HCT116 (cell line): ENCODE measurements around the gene ATP1A4. TPM values are rescaled to one million over a fixed set of nuclear protein-coding genes. Genes with fewer than 3 reads are reported as not detected.

ENCODE experiments used
- ATAC-seq: fragments of 200-7000 bp; cut with Tn5 transposase; 2 replicates; pipeline ENCODE4 v1.9.1; 2020; ENCODE audit warnings: mild to moderate bottlenecking, moderate library complexity
- BruUV-seq: library from RNA; stranded (reverse); fragments of 400-500 nt; replicated peaks from 2 replicates; lab custom pipeline; 2021; lab: Mats Ljungman, UMichigan
- CTCF ChIA-PET: fragments of 300-600 bp; sonication (Branson Sonifier 250); formaldehyde crosslinking; loops from one replicate; lab custom pipeline; 2021; ENCODE audit warnings: antibody characterized with exemption; lab: Charles Lee
- POLR2A ChIA-PET: fragments of 300-600, 350-600 bp; sonication (Branson Sonifier 250); formaldehyde crosslinking; loops from one replicate; lab custom pipeline; 2021; ENCODE audit warnings: antibody characterized with exemption; lab: Charles Lee
- RAD21 ChIA-PET, 2 experiments: fragments of 300-600 bp; sonication (Branson Sonifier 250); formaldehyde crosslinking; loops; one replicate each; lab custom pipeline; 2023; ENCODE audit warnings: low total read pairs in 2 of 2; ENCODE audit not compliant: uncharacterized antibody in 2 of 2, unreplicated experiment in 2 of 2, low non-redundant PET in 1 of 2; lab: Charles Lee
- DNase-seq: peaks from one replicate; pipeline ENCODE4 v3.0.0-alpha.2; 2010; ENCODE audit warnings: low read depth, low spot score
- H2AFZ ChIP-seq: fragments of 200-600 bp; shearing (Covaris generic), sonication (generic); 2 replicates; pipeline ENCODE4 v1.6.1; 2017; ENCODE audit warnings: low read depth, mixed run types, mixed read lengths, antibody characterized with exemption, low read length; ENCODE audit not compliant: poor library complexity, severe bottlenecking
- H3K27ac ChIP-seq: 2 replicates; pipeline ENCODE4 v1.5.1; 2012; ENCODE audit warnings: low read depth, low read length
- H3K27me3 ChIP-seq: fragments of 200-600 bp; sonication (generic); 2 replicates; pipeline ENCODE4 v1.6.1; 2016; ENCODE audit warnings: mixed run types, low read length, mixed read lengths; ENCODE audit not compliant: insufficient read depth
- H3K36me3 ChIP-seq, 2 experiments: fragments of 200-500 bp in 1 of 2; fragments of 200-600 bp in 1 of 2; sonication (Bioruptor generic) in 1 of 2; sonication (generic) in 1 of 2; 2 replicates each; pipeline versions ENCODE4 v1.5.1 to v1.6.1; 2014 to 2016; ENCODE audit warnings: low read length in 2 of 2, inconsistent platforms in 1 of 2, mixed read lengths in 1 of 2, mixed run types in 1 of 2; ENCODE audit not compliant: insufficient read depth in 2 of 2, control insufficient read depth in 1 of 2
- H3K4me1 ChIP-seq, 2 experiments: fragments of 200-600 bp in 1 of 2; sonication (generic) in 1 of 2; 2 replicates each; pipeline versions ENCODE4 v1.5.1 to v1.6.1; 2012 to 2017; ENCODE audit warnings: low read length in 2 of 2, inconsistent platforms in 1 of 2, mild to moderate bottlenecking in 1 of 2, mixed read lengths in 1 of 2, mixed run types in 1 of 2, moderate library complexity in 1 of 2; ENCODE audit not compliant: insufficient read depth in 2 of 2, control insufficient read depth in 1 of 2
- H3K4me2 ChIP-seq: fragments of 200-600 bp; sonication (generic); 2 replicates; pipeline ENCODE4 v1.6.1; 2017; ENCODE audit warnings: mixed run types, low read length, mixed read lengths
- H3K4me3 ChIP-seq, 2 experiments: fragments of 200-600 bp in 1 of 2; sonication (generic) in 1 of 2; replicated peaks in 1 of 2; 2 replicates each; pipeline ENCODE4 v1.5.1; 2011 to 2016; ENCODE audit warnings: low read length in 2 of 2, control low read depth in 1 of 2, low read depth in 1 of 2, mild to moderate bottlenecking in 1 of 2, mixed read lengths in 1 of 2, mixed run types in 1 of 2
- H3K79me2 ChIP-seq: fragments of 200-600 bp; sonication (generic); 2 replicates; pipeline ENCODE4 v1.6.1; 2017; ENCODE audit warnings: mild to moderate bottlenecking, mixed run types, low read length, moderate library complexity, mixed read lengths; ENCODE audit not compliant: insufficient read depth
- H3K9ac ChIP-seq: fragments of 200-600 bp; sonication (generic); 2 replicates; pipeline ENCODE4 v1.6.1; 2016; ENCODE audit warnings: low read length, mixed read lengths
- H3K9me2 ChIP-seq: fragments of 200-600 bp; sonication (generic), shearing (Covaris generic); 2 replicates; pipeline ENCODE4 v1.6.1; 2017; ENCODE audit warnings: mixed run types, mild to moderate bottlenecking, moderate library complexity; ENCODE audit not compliant: insufficient read depth
- H3K9me3 ChIP-seq, 2 experiments: fragments of 200-500 bp in 1 of 2; fragments of 200-600 bp in 1 of 2; sonication (Bioruptor generic) in 1 of 2; sonication (generic) in 1 of 2; 2 replicates each; pipeline ENCODE4 v1.6.1; 2014 to 2017; ENCODE audit warnings: low read length in 2 of 2, mixed read lengths in 2 of 2, inconsistent platforms in 1 of 2, low read depth in 1 of 2, mild to moderate bottlenecking in 1 of 2, mixed run types in 1 of 2, moderate library complexity in 1 of 2; ENCODE audit not compliant: control insufficient read depth in 1 of 2, insufficient read depth in 1 of 2
- H4K20me1 ChIP-seq: fragments of 200-600 bp; sonication (generic), shearing (Covaris generic); 2 replicates; pipeline ENCODE4 v1.6.1; 2017; ENCODE audit warnings: mixed run types, mild to moderate bottlenecking, moderate library complexity; ENCODE audit not compliant: insufficient read depth
- ATF3 ChIP-seq: IDR thresholded peaks from 2 replicates; pipeline ENCODE4 v1.6.1; 2012
- CBX3 ChIP-seq: IDR thresholded peaks from 2 replicates; pipeline ENCODE4 v1.6.1; 2012; ENCODE audit warnings: low read depth
- CEBPB ChIP-seq: IDR thresholded peaks from 2 replicates; pipeline ENCODE4 v1.6.1; 2012; ENCODE audit warnings: low read depth
- CTCF ChIP-seq, 3 experiments: fragments of 200-600 bp in 1 of 3; sonication (generic) in 1 of 3; IDR thresholded peaks in 2 of 3; conservative IDR thresholded peaks in 1 of 3; 2 replicates each; pipeline ENCODE4 v1.5.1; 2012 to 2017; ENCODE audit warnings: low read depth in 2 of 3, low read length in 2 of 3, antibody characterized with exemption in 1 of 3, borderline replicate concordance in 1 of 3, control low read depth in 1 of 3, mild to moderate bottlenecking in 1 of 3, mixed read lengths in 1 of 3, mixed run types in 1 of 3, moderate library complexity in 1 of 3; ENCODE audit not compliant: insufficient read depth in 1 of 3
- EGR1 ChIP-seq: IDR thresholded peaks from 2 replicates; pipeline ENCODE4 v1.6.1; 2012; ENCODE audit warnings: low read depth
- ELF1 ChIP-seq: IDR thresholded peaks from 2 replicates; pipeline ENCODE4 v1.6.1; 2012; ENCODE audit warnings: low read depth, borderline replicate concordance
- EZH2 ChIP-seq: fragments of 200-600 bp; sonication (generic); IDR thresholded peaks from 2 replicates; pipeline ENCODE4 v1.6.1; 2017; ENCODE audit warnings: antibody characterized with exemption, mixed run types
- EZH2phosphoT487 ChIP-seq: fragments of 200-600 bp; IDR thresholded peaks from 2 replicates; pipeline ENCODE4 v1.6.1; 2018; ENCODE audit warnings: antibody characterized with exemption, borderline replicate concordance
- MAX ChIP-seq: IDR thresholded peaks from 2 replicates; pipeline ENCODE4 v1.6.1; 2012
- POLR2AphosphoS5 ChIP-seq: IDR thresholded peaks from 2 replicates; pipeline ENCODE4 v1.6.1; 2011; ENCODE audit warnings: mild to moderate bottlenecking, low read depth, low read length, moderate library complexity
- RAD21 ChIP-seq: IDR thresholded peaks from 2 replicates; pipeline ENCODE4 v1.6.1; 2012; ENCODE audit warnings: low read depth, mild to moderate bottlenecking
- REST ChIP-seq: IDR thresholded peaks from 2 replicates; pipeline ENCODE4 v1.6.1; 2012; ENCODE audit warnings: low read depth
- SP1 ChIP-seq: IDR thresholded peaks from 2 replicates; pipeline ENCODE4 v1.6.1; 2012; ENCODE audit warnings: low read depth
- YY1 ChIP-seq: IDR thresholded peaks from 2 replicates; pipeline ENCODE4 v1.6.1; 2011; ENCODE audit warnings: low read length, low read depth, moderate library complexity, mild to moderate bottlenecking; ENCODE audit not compliant: insufficient replicate concordance; ENCODE audit errors: extremely low read depth
- ZBTB33 ChIP-seq: IDR thresholded peaks from 2 replicates; pipeline ENCODE4 v1.6.1; 2011; ENCODE audit warnings: mild to moderate bottlenecking, low read length, moderate library complexity; ENCODE audit not compliant: insufficient replicate concordance; ENCODE audit errors: extremely low read depth
- ZFX ChIP-seq: fragments of 450-650 bp; IDR thresholded peaks from 2 replicates; pipeline ENCODE4 v1.6.1; 2017
- intact Hi-C: fragments of 100-400 bp; cut with micrococcal nuclease; formaldehyde crosslinking; loops from 2 replicates; pipeline ENCODE4 v1.10.0; 2022
- total RNA-seq: library from RNA; stranded (reverse); gene quantifications from one replicate; pipeline ENCODE4 v1.2.1, GENCODE V29; 2021; ENCODE audit not compliant: unreplicated experiment

The ATP1A4 gene
- total RNA-seq, 1 experiment from 2014 or later: not detected

- Histone ChIP-seq H3K9me2 (0 out of 2 replicates have a peak, but pooled peaks cover 2% of the 10 kb centered on the region), H3K4me2 (no peak overlapping the region), H3K79me2 (no peaks in the 10 kb centered on the region), H3K27ac (no peak overlapping the region), H2AFZ (no peak overlapping the region), H3K27me3 (no peaks in the 10 kb centered on the region), H4K20me1 (no peaks in the 10 kb centered on the region), H3K9me3 (no peaks in the 10 kb centered on the region), H3K4me1 (peaks cover 15 to 29% of the 10 kb centered on the region in 2 experiments), H3K9ac (no peak overlapping the region), H3K36me3 (no peaks in the 10 kb centered on the region), H3K4me3 (no peak overlapping the region)
- ChIA-PET POLR2A (no interaction called here), CTCF (no interaction called here), RAD21 (no interaction called here)
- BruUV-seq: no TSS peak
- intact Hi-C loops: no loop called here
- DNase-seq: no peak
- no peak for ATAC-seq
- TF ChIP-seq ZFX (no peak), ATF3 (no peak), EZH2 (no peak), ZBTB33 (no peak), CBX3 (no peak), CTCF (IDR thresholded peaks at IDR 0.05 in 2 of 3, conservative IDR thresholded peaks at IDR 0.05 in 1 of 3; ENCODE audit: borderline replicate concordance in 1 of 3, insufficient read depth in 1 of 3, low read depth in 2 of 3, low read length in 2 of 3) (no peak), CEBPB (no peak), EGR1 (no peak), POLR2AphosphoS5 (no peak), SP1 (no peak), YY1 (no peak), RAD21 (no peak), MAX (no peak), ELF1 (no peak), EZH2phosphoT487 (no peak), REST (no peak)
These were observed 22.4 kb upstream of the ATP1A4 start for GRCh38 chr1:160129046-160129445.
